GM18873 (cell line): ENCODE measurements around the gene SLC52A1.
"Not testable (repeated sequence)": the region's sequence is repeated elsewhere in the genome, so short reads cannot be mapped to it uniquely, and the experiment has no call there.

Source experiments
- ATAC-seq: cut with Tn5 transposase; IDR thresholded peaks from one replicate; pipeline ENCODE4 v1.9.1; 2021; ENCODE audit warnings: mild to moderate bottlenecking, moderate library complexity, moderate number of reproducible peaks; ENCODE audit not compliant: unreplicated experiment, low FRiP score

The SLC52A1 gene

GRCh38 chr17:5035315-5035714, at the start of gene SLC52A1:
TSS of gene SLC52A1 (minus strand) at chr17:5035426. CDS start at chr17:5034606, 820 bp downstream.
- ATAC-seq: no peak

GRCh38 chr17:5080591-5080990, 45.4 kb upstream of the SLC52A1 start:
- ATAC-seq: no peak

GRCh38 chr17:5078106-5079028, 43.1 kb upstream of the SLC52A1 start, which contains the start of gene ZFP3:
TSS of gene ZFP3 (plus strand) at chr17:5078467. CDS start at chr17:5091505, 13,038 bp downstream.
- ATAC-seq: peak; percentile 72

- ATAC-seq: no peak
These were observed 42.5 kb upstream of the SLC52A1 start for GRCh38 chr17:5077781-5078105.

GRCh38 chr17:5077275-5077674, 42.0 kb upstream of the SLC52A1 start:
- not testable (repeated sequence) for ATAC-seq

GRCh38 chr17:5075472-5075871, 40.2 kb upstream of the SLC52A1 start:
- ATAC-seq: not testable (repeated sequence)

GRCh38 chr17:5069724-5070123, 34.5 kb upstream of the SLC52A1 start:
- no peak for ATAC-seq

GRCh38 chr17:5068236-5068635, 33.0 kb upstream of the SLC52A1 start:
- no peak for ATAC-seq

GRCh38 chr17:5065227-5065744, 30.1 kb upstream of the SLC52A1 start:
- no peak for ATAC-seq

- ATAC-seq: no peak
These were observed 20.3 kb upstream of the SLC52A1 start for GRCh38 chr17:5055543-5055942.

GRCh38 chr17:5050278-5050677, 15.1 kb upstream of the SLC52A1 start:
- no peak for ATAC-seq

- no peak for ATAC-seq
These were observed 14.2 kb upstream of the SLC52A1 start for GRCh38 chr17:5049314-5049841.

GRCh38 chr17:5047446-5047845, 12.2 kb upstream of the SLC52A1 start:
- ATAC-seq: no peak

GRCh38 chr17:5045496-5045895, 10.3 kb upstream of the SLC52A1 start:
- ATAC-seq: no peak

- no peak for ATAC-seq
These were observed 9.4 kb upstream of the SLC52A1 start for GRCh38 chr17:5044630-5045029.

GRCh38 chr17:5043524-5043923, 8.3 kb upstream of the SLC52A1 start:
- no peak for ATAC-seq

- no peak for ATAC-seq
These were observed 7.2 kb upstream of the SLC52A1 start for GRCh38 chr17:5042157-5043022.

GRCh38 chr17:5034651-5035050, 575 bp downstream of the SLC52A1 start:
- ATAC-seq: no peak

- no peak for ATAC-seq
These were observed 1.2 kb downstream of the SLC52A1 start for GRCh38 chr17:5034063-5034462.

GRCh38 chr17:5033352-5034015, 1.7 kb downstream of the SLC52A1 start:
- no peak for ATAC-seq
